ENCODE measurements around the gene GBA2.

DNA sequence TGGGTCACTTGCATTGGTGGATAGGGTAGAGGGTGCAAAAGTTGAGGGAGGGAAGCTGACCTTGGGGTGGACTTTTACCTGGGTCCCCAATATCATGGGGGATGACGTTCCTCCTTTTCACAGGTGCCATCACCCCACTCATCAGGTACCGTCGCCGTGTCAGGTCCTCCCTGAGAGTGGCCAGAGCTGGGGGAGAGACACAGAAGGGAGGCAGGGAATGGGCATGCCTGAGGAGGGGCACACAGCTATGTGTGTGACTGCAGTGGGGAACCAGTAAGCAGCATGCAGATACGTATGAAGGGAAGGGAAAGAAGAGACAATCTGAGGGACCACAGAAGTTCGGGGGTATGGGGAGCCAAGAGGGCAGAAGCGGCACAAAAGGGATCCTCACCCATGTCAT is 10.1 kb downstream of the GBA2 start:
- no peak for TF ChIP-seq POLR2AphosphoS5 (IDR thresholded peaks at IDR 0.05; ENCODE audit: borderline replicate concordance, low read depth, low read length)
- TF ChIP-seq EZH2 (IDR thresholded peaks at IDR 0.05) = no peak

Measured in SK-N-MC (cell line).